Large intestine (tissue), 3 donors: Measurements from ENCODE around the gene TAP2. TPM values are rescaled to one million over a fixed set of nuclear protein-coding genes. Genes with fewer than 3 reads are reported as not detected.

ENCODE experiments used
- DNase-seq, 2 donors: peaks; one replicate each; pipeline versions ENCODE4 v3.0.0 to v3.0.0-alpha.2; 2013
- H3K27ac ChIP-seq: one replicate; pipeline ENCODE4 v1.5.1; 2013; ENCODE audit warnings: low read length
- H3K27me3 ChIP-seq: 2 replicates; pipeline ENCODE4 v1.6.1; 2013; ENCODE audit warnings: low read length; ENCODE audit not compliant: control insufficient read depth, insufficient read depth
- H3K36me3 ChIP-seq: 2 replicates; pipeline ENCODE4 v1.6.1; 2013; ENCODE audit warnings: low read length; ENCODE audit not compliant: control insufficient read depth, insufficient read depth
- H3K4me1 ChIP-seq: one replicate; pipeline ENCODE4 v1.6.1; 2013; ENCODE audit warnings: low read length; ENCODE audit not compliant: control insufficient read depth, insufficient read depth
- H3K4me3 ChIP-seq: one replicate; pipeline ENCODE4 v1.5.1; 2013; ENCODE audit warnings: low read length
- H3K9me3 ChIP-seq: one replicate; pipeline ENCODE4 v1.6.1; 2013; ENCODE audit warnings: mild to moderate bottlenecking, low read depth, low read length, moderate library complexity; ENCODE audit not compliant: control insufficient read depth
- WGBS: methylation state at CpG from one replicate; pipeline ENCODE4 v1.1.5; 2013; ENCODE audit warnings: low lambda C conversion rate; ENCODE audit not compliant: insufficient coverage; 5-methylcytosine and 5-hydroxymethylcytosine counted together
- polyA plus RNA-seq: library from polyadenylated mRNA; unstranded; fragments of 120-200 nt; gene quantifications from one replicate; pipeline ENCODE4 v1.2.1, GENCODE V29; 2013

TAP2 gene
- polyA plus RNA-seq, 1 donor: 13.3 TPM

DNA sequence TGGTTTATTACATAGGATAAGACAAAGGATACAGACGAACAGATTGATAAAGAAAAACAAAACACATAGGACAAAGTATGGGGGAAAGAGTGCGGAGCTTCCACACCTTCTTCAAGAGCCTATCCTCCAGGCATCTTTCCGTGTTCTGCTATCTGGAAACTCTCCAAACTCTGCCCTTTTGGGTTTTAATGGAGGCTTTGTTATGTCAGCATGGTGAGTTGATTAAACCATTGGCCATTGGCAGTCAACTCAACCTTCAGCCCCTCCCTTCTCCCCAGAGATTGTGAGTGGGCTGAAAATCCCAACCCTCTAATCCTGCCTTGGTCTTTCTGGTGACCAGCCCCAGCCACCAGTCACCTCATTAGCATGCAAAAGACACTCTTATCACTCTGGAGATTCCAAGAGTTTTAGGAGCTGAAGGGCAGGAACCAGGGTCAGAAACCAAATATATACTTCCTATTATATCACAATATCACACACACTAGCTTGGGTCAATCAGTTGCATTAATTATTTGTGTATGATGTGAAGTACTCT lies 45.6 kb downstream of the TAP2 start:
- Histone ChIP-seq H3K27me3 (peaks cover 56% of the 10 kb centered on the region), H3K36me3 (no peaks in the 10 kb centered on the region), H3K9me3 (no peaks in the 10 kb centered on the region), H3K27ac (no peak overlapping the region), H3K4me1 (peaks cover 2% of the 10 kb centered on the region), H3K4me3 (no peak overlapping the region)
- no CpG with 5 or more reads among the region's 3 CpGs for WGBS
- no peak for DNase-seq

DNA sequence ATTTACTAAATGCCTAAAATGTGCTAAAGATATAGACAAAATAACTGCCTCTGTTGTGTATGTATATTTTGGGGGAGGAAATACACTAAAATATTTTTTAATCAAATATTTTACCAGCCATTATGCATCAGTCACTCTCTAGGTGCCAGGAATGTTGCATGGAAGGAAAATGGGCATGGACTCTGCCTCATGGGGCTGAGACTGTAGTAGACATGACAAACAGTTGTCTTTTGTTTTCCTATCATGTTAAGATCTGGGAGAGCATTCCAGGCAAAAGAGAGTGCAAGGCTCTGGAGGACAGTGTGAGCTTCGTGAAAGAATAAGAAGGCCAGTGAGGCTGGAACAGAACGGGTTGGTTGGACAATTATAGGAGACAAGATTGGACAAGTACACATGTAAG lies 48.2 kb downstream of the TAP2 start:
- no peaks in the 10 kb centered on the region for H3K36me3 ChIP-seq
- H3K4me1 ChIP-seq: no peaks in the 10 kb centered on the region
- no peak for DNase-seq
- H3K4me3 ChIP-seq: no peak overlapping the region
- WGBS: no CpG with 5 or more reads among the region's 2 CpGs
- H3K27ac ChIP-seq: no peak overlapping the region
- H3K27me3 ChIP-seq: peaks cover 36% of the 10 kb centered on the region
- H3K9me3 ChIP-seq: no peaks in the 10 kb centered on the region

Other genes starting within 250 kb of the TAP2 start
- gene HLA-DRB1, start 248.9 kb downstream of the TAP2 start, polyA plus RNA-seq: 159 TPM
- gene HLA-DQA1, start 201.3 kb downstream of the TAP2 start, polyA plus RNA-seq: 53.4 TPM
- gene HLA-DQB1, start 172.1 kb downstream of the TAP2 start, polyA plus RNA-seq: 23.7 TPM
- 1.8 TPM for gene HLA-DQA2, start 97.3 kb downstream of the TAP2 start, polyA plus RNA-seq
- 1.9 TPM for gene HLA-DQB2, start 75.2 kb downstream of the TAP2 start, polyA plus RNA-seq
- gene HLA-DOB, start 21.7 kb downstream of the TAP2 start, polyA plus RNA-seq: 0.94 TPM
- gene PSMB8, start 5.3 kb upstream of the TAP2 start, polyA plus RNA-seq: 47.3 TPM
- 18.7 TPM for gene TAP1, start 15.0 kb upstream of the TAP2 start, polyA plus RNA-seq
- 21.7 TPM for gene PSMB9, start 15.5 kb upstream of the TAP2 start, polyA plus RNA-seq
- gene HLA-DMB, start 102.3 kb upstream of the TAP2 start, polyA plus RNA-seq: 23.9 TPM
- 25.4 TPM for gene HLA-DMA, start 114.4 kb upstream of the TAP2 start, polyA plus RNA-seq
- gene BRD2, start 129.9 kb upstream of the TAP2 start, polyA plus RNA-seq: 222 TPM
- gene HLA-DOA, start 170.9 kb upstream of the TAP2 start, polyA plus RNA-seq: 7.5 TPM
- 163 TPM for gene HLA-DPA1, start 234.9 kb upstream of the TAP2 start, polyA plus RNA-seq
- 75.0 TPM for gene HLA-DPB1, start 237.3 kb upstream of the TAP2 start, polyA plus RNA-seq